ELF-1 (cell line): Measurements from ENCODE around the gene ARL4A.
"Not testable (repeated sequence)": the region's sequence is repeated elsewhere in the genome, so short reads cannot be mapped to it uniquely, and the experiment has no call there.

Source experiments
- DNase-seq: peaks from one replicate; pipeline ENCODE4 v3.0.0-alpha.2; 2016; ENCODE audit warnings: low read depth, low spot score

ARL4A gene, protein sequence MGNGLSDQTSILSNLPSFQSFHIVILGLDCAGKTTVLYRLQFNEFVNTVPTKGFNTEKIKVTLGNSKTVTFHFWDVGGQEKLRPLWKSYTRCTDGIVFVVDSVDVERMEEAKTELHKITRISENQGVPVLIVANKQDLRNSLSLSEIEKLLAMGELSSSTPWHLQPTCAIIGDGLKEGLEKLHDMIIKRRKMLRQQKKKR

DNA sequence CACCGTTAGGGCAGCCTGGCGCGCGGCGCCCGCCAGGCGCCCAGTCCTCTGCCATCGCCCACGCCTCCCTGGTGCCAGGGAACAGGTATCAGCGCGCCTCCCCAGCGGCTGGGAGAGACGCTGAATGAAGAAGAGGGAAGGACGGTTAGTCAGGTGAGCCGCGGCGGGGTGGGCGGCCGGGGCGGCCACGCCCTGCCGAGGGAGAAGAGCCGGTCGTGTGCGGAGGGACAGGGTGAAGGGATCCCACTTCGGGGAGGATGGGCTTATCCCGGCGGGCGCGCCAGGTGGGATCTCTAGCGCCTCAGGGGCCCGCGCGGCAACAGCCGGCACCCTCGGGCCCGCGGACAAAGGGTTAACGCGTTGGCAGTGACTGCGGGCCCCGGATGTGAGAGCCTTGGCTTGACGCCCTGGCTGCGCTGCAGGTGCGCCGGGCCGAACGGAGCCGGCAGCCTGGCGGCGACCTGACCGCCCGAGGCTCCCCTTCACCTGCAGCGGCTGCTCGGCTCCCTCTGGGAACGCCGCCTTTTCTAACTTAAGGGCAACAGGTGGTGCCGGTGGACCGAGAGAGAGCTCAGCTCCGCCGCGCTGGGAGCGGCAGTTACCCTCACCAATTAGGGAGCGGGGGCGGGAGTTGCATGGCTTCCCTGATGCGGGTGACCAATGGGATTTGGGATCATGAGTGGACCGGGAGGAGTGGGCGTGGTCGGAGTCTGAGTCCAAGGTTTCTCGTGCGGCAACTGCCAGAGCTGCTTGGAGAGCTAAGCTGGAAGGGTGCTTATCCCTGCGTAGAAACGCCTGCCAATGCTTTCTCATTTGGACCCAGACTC lies at the start of gene ARL4A:
Gene ARL4A (plus strand): TSS at position 743 of the 827 bp plus-strand sequence. CDS start 622 bp downstream, outside the sequence.
- DNase-seq = peak; percentile 99

DNA sequence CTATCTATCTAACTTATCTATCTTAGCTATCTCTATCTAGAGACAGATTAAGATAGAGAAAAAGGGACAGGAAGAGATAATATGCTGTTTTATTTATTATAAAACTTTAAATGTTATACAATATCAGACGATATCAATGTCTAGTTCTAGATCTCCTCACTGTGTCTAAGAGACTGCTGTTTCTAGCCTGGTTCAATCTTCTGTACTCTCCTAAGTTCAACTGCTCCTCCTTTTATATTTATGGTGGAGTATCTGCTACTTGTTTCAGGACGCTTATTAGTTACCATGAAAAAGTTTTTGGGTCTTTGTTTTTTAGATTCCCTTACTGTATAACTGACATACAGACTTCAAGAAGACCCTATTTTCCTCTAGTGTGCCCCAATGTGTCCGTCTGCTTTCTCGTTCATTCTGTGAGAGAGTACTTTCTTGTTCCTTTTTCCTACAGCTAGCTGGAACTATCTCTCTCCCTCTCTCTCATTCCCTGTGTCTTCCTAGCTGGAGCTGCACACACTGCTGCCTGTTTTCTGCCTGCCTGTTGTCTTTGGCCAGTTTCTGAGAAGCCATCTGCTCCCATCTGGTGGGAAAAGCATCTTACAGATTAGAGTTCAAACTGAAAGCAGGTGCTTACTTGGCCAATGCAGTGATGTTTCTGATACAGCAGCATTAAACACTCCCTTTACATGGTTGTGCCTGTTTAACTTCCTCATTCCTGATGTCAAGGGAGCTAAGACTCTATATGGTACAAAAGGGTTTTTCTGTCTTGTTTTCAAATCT lies 49.4 kb upstream of the ARL4A start:
- DNase-seq = no peak

DNA sequence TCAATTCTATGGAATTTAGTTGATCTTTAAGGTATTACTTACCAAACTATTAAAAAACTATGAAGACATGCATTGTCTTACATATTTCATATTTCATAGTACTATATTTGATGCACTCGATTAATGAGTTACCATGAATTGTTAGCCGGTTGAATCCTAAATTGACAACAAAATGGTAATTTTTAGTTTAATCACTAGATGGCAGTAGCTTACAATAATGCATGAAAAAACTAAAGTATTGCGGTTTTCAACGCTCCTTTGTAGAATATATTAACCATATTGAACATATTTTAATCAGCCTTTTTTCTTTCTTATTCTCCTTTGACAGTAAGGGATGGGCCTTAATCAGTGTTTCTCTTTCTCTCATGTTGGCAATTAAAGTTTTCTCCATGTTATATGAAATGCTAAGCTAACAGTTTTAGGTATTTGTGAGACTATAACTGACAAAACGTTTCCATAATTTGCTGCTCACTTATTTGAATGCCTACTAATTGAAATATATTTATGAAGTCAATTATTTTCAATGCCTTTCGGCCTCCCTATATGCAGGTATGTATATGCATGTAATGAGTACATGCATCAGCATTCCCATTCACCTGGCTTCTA lies 48.5 kb upstream of the ARL4A start:
- DNase-seq = no peak

DNA sequence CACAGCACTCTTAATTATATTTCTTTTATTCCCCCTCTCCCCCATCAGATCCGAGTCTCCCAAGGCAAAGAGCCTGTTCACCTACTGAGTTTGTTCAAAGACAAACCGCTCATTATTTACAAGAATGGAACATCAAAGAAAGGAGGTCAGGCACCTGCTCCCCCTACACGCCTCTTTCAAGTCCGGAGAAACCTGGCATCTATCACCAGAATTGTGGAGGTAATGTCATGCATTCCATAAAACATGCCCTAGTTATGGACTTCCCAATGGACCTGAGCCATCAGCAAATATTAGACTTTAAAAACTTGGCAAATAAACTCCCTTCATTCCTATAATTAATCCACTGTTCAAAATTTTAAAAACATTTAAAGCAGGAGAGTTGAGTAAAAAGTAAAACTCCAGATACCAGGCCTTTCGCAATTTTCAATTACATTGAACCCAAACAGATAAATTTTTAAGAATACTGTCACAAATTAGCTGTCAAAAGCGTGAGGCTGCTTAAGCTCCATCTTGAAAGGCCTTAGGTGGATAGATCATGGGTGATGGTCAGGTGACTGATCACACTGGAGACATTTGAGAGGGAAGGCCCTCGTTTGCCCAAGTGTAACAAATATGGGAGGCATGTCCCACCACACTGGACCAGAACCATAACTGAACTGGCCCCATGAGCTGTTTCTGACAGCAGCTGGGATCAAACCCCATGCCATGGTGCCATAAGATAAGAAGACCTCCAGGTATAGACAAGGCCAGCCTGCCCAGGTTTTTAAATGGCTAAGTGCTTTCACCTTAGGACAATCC lies 46.9 kb upstream of the ARL4A start:
- DNase-seq = no peak

DNA sequence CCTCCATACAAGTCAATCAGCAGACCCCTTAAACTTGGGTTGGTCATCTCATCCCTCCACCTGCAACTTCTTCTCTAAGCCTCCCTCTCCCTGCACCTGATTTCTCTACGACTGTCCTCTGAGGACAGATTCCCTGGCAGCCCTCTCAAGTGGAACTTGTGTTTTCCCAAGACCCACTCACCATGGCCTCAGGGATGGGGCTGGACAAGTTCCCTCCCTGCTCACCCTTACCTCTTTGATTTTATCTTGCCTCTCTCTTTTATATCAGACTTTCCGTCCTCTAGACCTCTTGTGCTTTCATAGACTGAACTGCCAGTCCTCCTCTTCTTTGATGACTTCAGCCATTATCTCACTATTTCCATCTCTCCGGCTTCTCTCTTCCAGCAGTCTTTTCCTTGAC lies 46.2 kb upstream of the ARL4A start:
- no peak for DNase-seq

DNA sequence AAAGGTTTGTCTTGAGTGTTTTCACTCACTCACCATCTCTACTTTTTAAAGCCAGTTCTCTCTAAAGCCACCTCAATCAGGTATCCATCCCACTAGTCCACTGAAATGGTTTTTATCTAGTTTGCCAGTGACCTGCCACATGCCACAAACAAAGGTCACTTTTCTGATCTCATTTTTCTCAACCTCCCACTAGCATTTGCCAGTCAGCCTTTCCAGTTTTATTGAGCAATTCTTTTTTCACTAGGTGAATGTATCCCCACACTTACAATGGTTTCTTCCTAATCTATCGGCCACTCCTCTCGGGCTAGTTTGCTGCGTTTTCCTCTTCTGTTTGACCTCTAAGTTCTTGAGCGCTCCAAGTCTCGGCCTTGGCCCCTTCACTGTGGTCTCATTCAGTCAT lies 44.9 kb upstream of the ARL4A start:
- no peak for DNase-seq

DNA sequence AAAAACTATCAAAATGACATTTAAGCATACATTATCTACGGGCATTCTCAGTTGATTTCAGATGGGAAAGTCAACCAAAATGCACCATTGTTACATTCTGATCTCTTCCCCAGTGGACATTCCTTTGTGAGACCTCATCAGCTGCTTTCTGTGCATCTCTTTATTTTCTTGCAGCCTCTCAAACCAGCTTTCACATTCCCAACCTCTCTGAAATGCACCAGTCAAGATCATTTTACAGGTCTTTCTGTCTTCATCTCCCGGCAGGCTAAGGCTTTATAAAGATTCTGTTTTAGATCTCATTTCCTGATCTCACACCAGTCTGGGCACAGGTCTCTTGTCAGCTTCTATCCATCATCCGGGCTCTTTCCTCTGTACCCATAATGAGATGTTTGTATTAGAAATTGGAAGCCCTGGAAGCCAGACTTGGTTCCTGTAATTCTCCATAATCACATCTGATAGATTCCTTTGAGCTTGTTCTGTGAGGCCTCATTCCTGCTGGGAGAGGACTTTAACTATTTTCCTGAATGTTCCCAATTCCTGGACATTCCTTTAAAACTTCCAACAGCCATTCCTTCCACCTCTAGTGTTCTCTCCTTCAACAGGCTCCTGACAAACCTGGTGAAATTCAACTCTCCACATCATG lies 44.3 kb upstream of the ARL4A start:
- no peak for DNase-seq

DNA sequence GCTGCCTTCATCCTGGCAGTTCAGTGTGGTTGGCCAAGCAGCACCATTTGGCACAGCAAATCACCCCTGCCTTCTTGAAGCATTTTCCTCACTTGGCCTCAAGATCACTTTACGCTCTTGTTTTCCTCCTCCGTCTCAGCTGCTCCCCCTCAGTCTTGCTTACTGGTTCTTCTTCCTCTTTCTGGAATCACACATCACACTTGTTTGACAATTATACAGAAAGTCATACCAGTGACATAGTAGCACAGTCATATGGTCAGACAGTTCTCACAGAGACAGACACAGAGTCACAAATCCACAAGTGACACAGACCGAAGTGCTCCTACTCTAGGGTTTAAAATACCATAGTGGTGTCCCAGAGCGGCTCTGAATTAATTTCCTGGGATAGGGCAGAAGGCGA lies 43.8 kb upstream of the ARL4A start:
- DNase-seq = no peak

DNA sequence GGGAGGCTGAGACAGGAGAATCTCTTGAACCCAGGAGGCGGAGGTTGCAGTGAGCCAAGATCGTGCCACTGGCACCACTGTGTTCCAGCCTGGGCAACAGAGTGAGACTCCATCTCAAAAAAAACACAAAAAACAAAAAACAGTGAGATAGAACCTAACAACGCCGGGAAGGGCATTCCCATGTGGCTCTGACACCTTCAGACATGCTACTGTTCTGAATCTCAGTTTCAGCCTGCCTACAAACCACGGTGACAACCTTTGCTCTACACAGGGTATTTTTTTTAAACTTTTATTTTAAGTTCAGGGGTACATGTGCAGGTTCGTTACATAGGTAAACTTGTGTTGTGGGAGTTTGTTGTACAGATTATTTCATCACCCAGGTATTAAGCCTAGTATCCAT lies 42.2 kb upstream of the ARL4A start:
- DNase-seq = not testable (repeated sequence)

DNA sequence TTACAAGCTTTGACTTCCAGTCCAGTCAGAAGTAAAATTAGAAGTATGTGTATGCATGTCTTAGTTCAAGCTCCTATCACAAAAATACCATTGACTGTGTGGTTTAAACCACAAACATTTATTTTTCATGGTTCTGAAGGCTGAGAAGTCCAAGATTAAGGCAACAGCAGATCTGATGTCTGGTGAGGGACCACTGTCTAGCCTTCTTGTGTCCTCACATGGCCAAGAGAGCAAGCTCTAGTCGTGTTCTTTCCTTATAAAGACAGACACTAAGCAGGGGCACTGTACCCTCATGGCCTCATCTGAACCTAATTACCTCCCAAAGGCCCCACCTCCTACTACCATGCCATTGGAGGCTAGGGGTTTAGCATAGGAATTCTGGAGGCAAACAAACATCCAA lies 41.3 kb upstream of the ARL4A start:
- peak; percentile 17 for DNase-seq

DNA sequence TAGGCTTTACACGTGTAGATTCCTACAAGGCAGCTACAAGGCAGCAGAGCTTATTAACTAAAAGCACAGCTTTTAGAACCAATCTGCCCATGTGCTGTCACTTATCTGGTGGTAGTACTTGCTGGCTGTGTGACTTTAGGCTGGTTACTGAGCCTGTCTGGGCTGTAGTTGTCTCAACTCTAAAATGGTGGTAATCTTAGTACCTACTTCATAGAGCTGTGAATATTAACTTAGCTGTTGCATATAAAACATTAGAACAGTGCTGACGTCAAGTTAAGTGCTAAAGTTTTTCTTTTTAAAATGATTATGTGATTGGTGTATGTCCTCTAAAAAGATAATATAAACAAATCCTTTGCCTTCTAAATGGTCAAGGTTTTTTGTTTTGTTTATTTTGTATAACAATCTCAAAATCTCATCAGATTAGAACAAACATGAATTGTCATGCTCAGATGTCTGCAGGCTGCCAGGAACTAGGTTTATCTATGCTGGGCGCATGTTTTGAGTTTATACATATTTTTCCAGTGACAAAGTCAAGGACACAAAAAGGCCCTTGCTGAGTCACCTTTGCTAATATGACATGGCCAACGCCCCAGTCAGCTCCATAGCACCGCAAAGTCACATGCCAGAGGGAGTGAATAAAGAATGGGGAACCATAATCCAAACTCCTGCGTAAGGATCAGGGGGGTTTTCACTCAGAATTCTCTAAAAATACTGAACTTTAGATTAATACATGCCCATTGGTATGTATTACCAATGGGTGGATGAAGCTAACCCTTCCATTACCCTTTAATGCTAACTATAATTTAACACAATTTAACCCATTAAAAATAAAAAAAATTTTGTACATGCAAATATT lies 39.8 kb upstream of the ARL4A start:
- DNase-seq = no peak

DNA sequence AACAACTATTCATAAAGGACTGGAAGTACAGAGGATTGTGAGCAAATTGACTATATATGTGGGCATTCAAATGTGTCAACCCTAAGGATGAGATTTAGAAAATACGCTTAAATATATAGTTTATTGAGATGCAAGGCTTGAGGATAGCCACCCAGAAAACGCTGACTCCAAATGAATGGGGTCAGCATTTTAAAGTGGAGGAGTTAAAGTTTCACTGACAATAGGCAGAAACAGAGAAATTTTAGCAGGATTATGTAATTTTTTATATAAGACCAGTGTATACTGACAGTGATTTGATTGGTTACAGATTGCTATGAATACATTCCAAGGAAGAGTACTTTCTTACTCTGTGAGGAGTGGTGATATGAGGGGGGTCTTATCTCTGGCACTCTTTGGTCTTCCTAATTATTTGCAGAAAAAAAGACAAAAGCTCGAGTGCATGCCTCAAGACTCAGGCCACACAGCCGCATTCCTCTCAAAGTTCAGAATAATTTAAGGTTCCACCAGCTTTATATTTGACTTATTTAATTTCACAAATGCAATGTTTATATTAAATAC lies 38.6 kb upstream of the ARL4A start:
- no peak for DNase-seq

DNA sequence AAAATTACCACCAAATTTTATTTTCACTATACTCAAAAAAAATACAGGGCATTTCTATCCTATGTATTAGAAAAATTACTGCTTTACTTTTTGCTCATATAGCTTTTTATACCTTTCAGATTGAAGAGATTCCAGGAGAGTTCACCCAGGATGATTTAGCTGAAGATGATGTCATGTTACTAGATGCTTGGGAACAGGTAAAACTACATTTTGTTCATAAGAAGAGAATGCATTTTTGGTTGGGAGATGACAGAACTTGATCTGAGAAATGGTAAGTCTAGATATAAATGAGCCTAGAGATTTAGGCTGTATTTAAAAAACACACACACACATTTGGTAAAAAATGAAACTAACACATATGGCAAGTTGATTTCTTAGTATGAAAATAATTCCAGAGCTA lies 38.1 kb upstream of the ARL4A start:
- DNase-seq = no peak

DNA sequence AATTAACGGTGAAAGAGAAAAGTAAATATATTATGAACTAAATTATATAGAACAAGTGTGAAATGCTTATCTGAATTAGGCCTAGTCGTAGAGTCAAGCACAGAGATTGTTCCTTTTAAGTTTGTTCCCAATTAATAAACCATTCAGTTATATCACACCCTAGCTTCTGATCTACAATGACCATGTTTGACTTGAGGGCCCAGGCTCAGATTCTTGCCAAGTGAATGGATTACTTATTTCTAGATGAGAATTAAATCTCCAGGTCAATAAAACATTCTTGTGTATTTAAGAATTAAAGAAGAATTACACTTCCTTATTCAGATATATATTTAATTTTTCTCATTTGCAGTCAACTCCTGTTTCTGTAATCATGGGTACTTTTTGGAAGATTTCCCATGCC lies 37.4 kb upstream of the ARL4A start:
- no peak for DNase-seq

DNA sequence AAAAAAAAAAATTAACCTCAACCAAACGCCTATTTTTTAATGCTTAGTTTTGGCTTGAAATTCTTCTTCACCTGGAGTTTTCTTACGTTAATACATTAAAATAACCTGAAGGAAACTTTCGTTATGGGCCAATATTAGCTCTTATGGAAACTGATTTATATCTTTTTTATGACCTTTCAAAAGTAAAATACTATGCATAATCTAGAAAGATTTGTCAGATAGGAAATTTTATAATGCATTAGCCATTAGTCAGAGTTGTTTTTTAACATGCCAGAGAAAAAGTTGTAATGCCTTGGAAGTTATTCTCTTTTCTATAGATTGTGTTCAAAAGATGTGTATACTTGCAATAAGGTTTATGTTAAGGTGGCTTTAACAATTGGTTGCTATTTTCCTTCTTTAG lies 34.3 kb upstream of the ARL4A start:
- DNase-seq = no peak

DNA sequence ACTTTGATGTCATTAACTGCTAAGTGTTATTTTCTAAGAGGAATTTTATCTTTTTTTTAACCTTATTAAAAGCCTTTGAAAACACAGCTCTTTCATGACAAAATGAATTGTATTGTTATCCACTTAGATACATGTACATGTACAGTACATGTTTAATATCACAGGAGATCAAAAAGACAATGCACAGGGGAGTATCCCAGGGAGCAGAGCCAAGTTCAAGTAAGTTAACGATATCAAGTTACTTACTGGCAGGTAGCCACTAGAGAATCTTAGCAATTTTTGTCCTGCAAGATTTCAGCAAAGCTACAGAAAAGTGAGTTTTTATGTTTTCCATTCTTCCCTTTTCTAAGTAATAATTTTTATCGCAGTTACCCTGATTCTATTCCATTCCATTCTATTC lies 33.9 kb upstream of the ARL4A start:
- DNase-seq = no peak

DNA sequence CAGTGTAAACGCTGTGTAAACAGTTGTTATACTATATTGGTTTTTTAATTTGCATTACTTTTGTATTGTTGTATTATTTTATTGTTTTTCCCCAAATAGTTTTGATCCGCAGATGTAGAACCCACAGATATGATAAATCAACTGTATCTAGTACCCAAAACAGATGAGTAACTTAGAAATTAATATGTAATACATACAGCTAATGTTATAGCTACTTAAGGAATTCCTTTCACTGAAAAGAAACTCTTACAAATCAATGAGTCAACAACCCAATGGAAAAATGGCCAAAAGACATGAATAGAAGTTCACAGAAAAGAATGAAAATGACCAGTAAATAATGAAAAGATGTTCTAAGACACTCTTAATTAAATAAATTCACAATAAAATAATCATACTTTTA lies 32.3 kb upstream of the ARL4A start:
- no peak for DNase-seq

DNA sequence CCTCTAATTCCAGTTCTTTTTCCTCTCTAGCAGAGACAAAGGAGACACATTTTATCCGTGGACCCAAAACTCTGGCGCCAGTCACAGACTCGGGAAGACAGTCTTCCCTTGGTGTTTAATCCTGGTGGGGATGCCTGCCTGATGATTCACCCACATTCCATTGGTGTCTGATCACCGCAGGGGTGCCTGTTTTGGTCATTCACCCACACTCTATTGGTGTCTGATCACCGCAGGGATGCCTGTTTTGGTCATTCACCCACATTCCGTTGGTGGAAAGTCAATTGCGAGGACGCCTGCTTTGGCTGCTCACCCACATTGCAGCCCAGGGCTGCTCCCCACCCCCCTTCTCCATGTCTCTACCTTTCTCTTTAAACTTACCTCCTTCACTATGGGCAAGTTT lies 27.0 kb upstream of the ARL4A start:
- DNase-seq = peak; percentile 59

DNA sequence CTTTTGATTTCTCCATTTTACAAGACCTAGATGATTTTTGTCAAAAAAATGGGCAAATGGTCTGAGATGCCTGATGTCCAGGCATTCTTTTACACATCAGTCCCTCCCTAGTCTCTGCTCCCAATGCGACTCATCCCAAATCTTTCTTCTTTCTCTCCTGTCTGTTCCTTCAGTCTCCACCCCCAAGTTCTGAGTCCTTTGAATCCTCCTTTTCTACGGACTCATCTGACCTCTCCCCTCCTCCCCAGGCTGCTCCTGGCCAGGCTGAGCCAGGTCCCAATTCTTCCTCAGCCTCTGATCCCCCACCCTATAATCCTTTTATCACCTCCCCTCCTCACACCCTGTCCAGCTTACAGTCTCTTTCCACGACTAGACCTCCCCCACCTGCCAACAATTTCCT lies 26.4 kb upstream of the ARL4A start:
- DNase-seq = not testable (repeated sequence)

DNA sequence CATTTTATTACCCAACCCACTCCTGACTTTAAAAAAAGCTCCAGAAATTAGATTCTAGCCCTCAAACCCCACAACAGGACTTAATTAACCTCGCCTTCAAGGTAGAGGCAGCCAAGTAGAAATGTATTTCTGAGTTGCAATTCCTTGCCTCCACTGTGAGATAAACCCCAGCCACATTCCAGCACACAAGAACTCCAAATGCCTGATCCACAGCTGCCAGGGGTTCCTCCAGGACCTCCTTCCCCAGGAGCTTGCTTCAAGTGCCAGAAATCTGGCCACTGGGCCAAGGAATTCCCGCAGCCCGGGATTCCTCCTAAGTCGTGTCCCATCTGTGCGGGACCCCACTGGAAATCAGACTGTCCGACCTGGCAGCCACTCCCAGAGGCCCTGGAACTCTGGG lies 25.9 kb upstream of the ARL4A start:
- no peak for DNase-seq
